Measurements from ENCODE around the gene CDK15.
"Not testable (repeated sequence)": the region's sequence is repeated elsewhere in the genome, so short reads cannot be mapped to it uniquely, and the experiment has no call there.

The CDK15 gene

GRCh38 chr2:201790291-201790690 is 16.0 kb upstream of the CDK15 start:
- no peak for DNase-seq

GRCh38 chr2:201790989-201791388 is 15.3 kb upstream of the CDK15 start:
- DNase-seq, result no peak

GRCh38 chr2:201793631-201794030 is 12.7 kb upstream of the CDK15 start:
- DNase-seq, result no peak

- DNase-seq, result no peak
Observed at GRCh38 chr2:201794294-201794693, 12.0 kb upstream of the CDK15 start.

GRCh38 chr2:201795607-201796477 is 10.5 kb upstream of the CDK15 start:
- no peak for DNase-seq

- DNase-seq, result no peak
Observed at GRCh38 chr2:201796478-201796865, 9.9 kb upstream of the CDK15 start.

GRCh38 chr2:201797175-201797840 is 9.0 kb upstream of the CDK15 start:
- no peak for DNase-seq

- DNase-seq, result no peak
Observed at GRCh38 chr2:201798252-201798913, 8.0 kb upstream of the CDK15 start.

- DNase-seq, result not testable (repeated sequence)
Observed at GRCh38 chr2:201798914-201799285, 7.4 kb upstream of the CDK15 start.

- no peak for DNase-seq
Observed at GRCh38 chr2:201807452-201807999, 1.2 kb downstream of the CDK15 start.

GRCh38 chr2:201808027-201808426 is 1.7 kb downstream of the CDK15 start:
- DNase-seq, result no peak

GRCh38 chr2:201809633-201810032 is 3.3 kb downstream of the CDK15 start:
- DNase-seq, result no peak

GRCh38 chr2:201810604-201811003 is 4.3 kb downstream of the CDK15 start:
- not testable (repeated sequence) for DNase-seq

GRCh38 chr2:201813996-201814760 is 7.8 kb downstream of the CDK15 start:
- DNase-seq, result no peak

GRCh38 chr2:201816657-201817575 is 10.6 kb downstream of the CDK15 start:
- DNase-seq, result no peak

GRCh38 chr2:201820383-201821007 is 14.2 kb downstream of the CDK15 start:
- DNase-seq, result no peak

GRCh38 chr2:201821080-201821479 is 14.7 kb downstream of the CDK15 start:
- DNase-seq, result no peak

- no peak for DNase-seq
Observed at GRCh38 chr2:201824212-201824611, 17.9 kb downstream of the CDK15 start.

- DNase-seq, result no peak
Observed at GRCh38 chr2:201827621-201828020, 21.3 kb downstream of the CDK15 start.

GRCh38 chr2:201828220-201828619 is 21.9 kb downstream of the CDK15 start:
- DNase-seq, result no peak

GRCh38 chr2:201830666-201831065 is 24.3 kb downstream of the CDK15 start:
- DNase-seq, result no peak

All from stimulated activated CD4-positive, alpha-beta T cell treated with anti-CD3 and anti-CD28 coated beads, Interleukin-2, amount 100 ng/mL, for 24 hours (primary cell).